CD4-positive, CD25-positive, alpha-beta regulatory T cell (primary cell): ENCODE measurements around the gene WDR54. TPM values are rescaled to one million over a fixed set of nuclear protein-coding genes. Genes with fewer than 3 reads are reported as not detected.
"Not testable (repeated sequence)": the region's sequence is repeated elsewhere in the genome, so short reads cannot be mapped to it uniquely, and the experiment has no call there.

Experiments used
- ATAC-seq, 2 donors: fragments of 150-1000 bp; cut with Tn5 transposase; one replicate each; pipeline ENCODE4 v1.10.0; 2021; ENCODE audit warnings: low read depth in 2 of 2, moderate number of reproducible peaks in 2 of 2, moderate library complexity in 1 of 2
- DNase-seq, 3 donors: peaks; one replicate each; pipeline versions ENCODE4 v3.0.0 to v3.0.0-alpha.2; 2012 to 2022; ENCODE audit warnings: mixed read lengths in 1 of 3
- H3K27ac ChIP-seq: one replicate; pipeline ENCODE4 v1.7.0; 2013; ENCODE audit warnings: mild to moderate bottlenecking, low read length; ENCODE audit not compliant: insufficient read depth, poor library complexity, severe bottlenecking
- H3K27me3 ChIP-seq: one replicate; pipeline ENCODE4 v1.7.0; 2013; ENCODE audit warnings: low read length; ENCODE audit not compliant: control insufficient read depth, insufficient read depth
- H3K36me3 ChIP-seq: one replicate; pipeline ENCODE4 v1.7.0; 2013; ENCODE audit warnings: mild to moderate bottlenecking, low read length, moderate library complexity; ENCODE audit not compliant: control insufficient read depth, insufficient read depth
- H3K4me1 ChIP-seq: 2 replicates; pipeline ENCODE4 v1.7.0; 2013; ENCODE audit warnings: mild to moderate bottlenecking, low read length; ENCODE audit not compliant: insufficient read depth, control insufficient read depth, poor library complexity, severe bottlenecking
- H3K4me3 ChIP-seq: one replicate; pipeline ENCODE4 v1.7.0; 2013; ENCODE audit warnings: low read depth, mild to moderate bottlenecking, low read length, moderate library complexity
- H3K9me3 ChIP-seq, 2 experiments: 1 replicate in 1 of 2; 2 replicates in 1 of 2; pipeline ENCODE4 v1.7.0; 2013; ENCODE audit warnings: low read length in 2 of 2, mild to moderate bottlenecking in 1 of 2, moderate library complexity in 1 of 2; ENCODE audit not compliant: control insufficient read depth in 2 of 2
- H3K27ac Mint-ChIP-seq, 3 donors: one replicate each; pipeline ENCODE4 v1.8.0; 2020 to 2022; ENCODE audit warnings: mild to moderate bottlenecking in 3 of 3, mixed read lengths in 3 of 3, moderate library complexity in 2 of 3
- H3K27me3 Mint-ChIP-seq: one replicate; pipeline ENCODE4 v1.8.0; 2022; ENCODE audit warnings: mild to moderate bottlenecking, mixed read lengths
- H3K36me3 Mint-ChIP-seq: one replicate; pipeline ENCODE4 v1.8.0; 2020; ENCODE audit warnings: mixed read lengths
- H3K4me1 Mint-ChIP-seq, 4 donors: one replicate each; pipeline ENCODE4 v1.8.0; 2020 to 2022; ENCODE audit warnings: mixed read lengths in 4 of 4, mild to moderate bottlenecking in 1 of 4
- H3K4me3 Mint-ChIP-seq, 4 donors: one replicate each; pipeline ENCODE4 v1.8.0; 2020 to 2022; ENCODE audit warnings: mild to moderate bottlenecking in 4 of 4, mixed read lengths in 4 of 4, moderate library complexity in 3 of 4
- H3K9me3 Mint-ChIP-seq, 7 donors: one replicate each; pipeline ENCODE4 v1.8.0; 2020 to 2022; ENCODE audit warnings: mixed read lengths in 7 of 7, mild to moderate bottlenecking in 3 of 7, moderate library complexity in 2 of 7
- polyA plus RNA-seq, 4 donors: library from polyadenylated mRNA; unstranded; fragments of 300-500 nt; fragmentation: Illumina TruSeq; gene quantifications; one replicate each; pipeline ENCODE4 v1.2.3, GENCODE V29; 2021
- total RNA-seq: library from RNA; stranded (reverse); gene quantifications from one replicate; pipeline ENCODE4 v1.2.3, GENCODE V29; 2022

Gene WDR54
- total and polyA plus RNA-seq, 5 donors from 2014 or later, result 18.4 to 84.3 (median 54.1) TPM

DNA sequence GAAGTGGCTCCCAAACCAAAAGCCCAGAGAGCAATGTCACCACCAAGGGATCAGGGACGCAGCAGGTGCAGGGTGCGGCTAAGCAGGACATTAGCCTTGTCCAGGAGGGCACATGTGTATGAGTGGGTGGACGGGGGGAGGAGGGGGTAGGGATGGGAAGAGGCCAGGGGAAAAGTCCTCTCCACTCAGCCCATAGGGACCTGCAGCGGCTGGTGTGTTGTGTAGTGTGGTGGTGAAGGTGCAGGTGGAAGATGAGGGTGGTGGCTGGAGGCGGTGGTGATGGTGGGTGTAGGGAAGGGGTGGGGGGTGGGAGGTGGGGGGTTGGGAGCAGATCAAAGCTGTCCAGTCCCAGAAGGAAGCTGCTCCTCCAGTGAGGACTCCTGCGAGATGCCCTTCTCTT, 3.8 kb upstream of the WDR54 start:
- no peaks in the 10 kb centered on the region for H3K36me3 ChIP-seq
- H3K4me3 Mint-ChIP-seq, result peak overlapping the region in 1 of 4 donors; percentile 75
- H3K4me3 ChIP-seq, result no peak overlapping the region
- H3K36me3 Mint-ChIP-seq, result no peaks in the 10 kb centered on the region
- H3K4me1 ChIP-seq, result peaks cover 24% of the 10 kb centered on the region
- no peak overlapping the region for H3K27ac ChIP-seq
- H3K9me3 Mint-ChIP-seq, result no peaks in the 10 kb centered on the region
- H3K4me1 Mint-ChIP-seq, result peaks cover 6 to 44% (median 16%) of the 10 kb centered on the region in 4 donors
- H3K9me3 ChIP-seq, result no peaks in the 10 kb centered on the region
- ATAC-seq (no peak), DNase-seq (no peak)
- no peak overlapping the region for H3K27ac Mint-ChIP-seq
- no peaks in the 10 kb centered on the region for H3K27me3 ChIP-seq
- H3K27me3 Mint-ChIP-seq, result peaks cover 24% of the 10 kb centered on the region

DNA sequence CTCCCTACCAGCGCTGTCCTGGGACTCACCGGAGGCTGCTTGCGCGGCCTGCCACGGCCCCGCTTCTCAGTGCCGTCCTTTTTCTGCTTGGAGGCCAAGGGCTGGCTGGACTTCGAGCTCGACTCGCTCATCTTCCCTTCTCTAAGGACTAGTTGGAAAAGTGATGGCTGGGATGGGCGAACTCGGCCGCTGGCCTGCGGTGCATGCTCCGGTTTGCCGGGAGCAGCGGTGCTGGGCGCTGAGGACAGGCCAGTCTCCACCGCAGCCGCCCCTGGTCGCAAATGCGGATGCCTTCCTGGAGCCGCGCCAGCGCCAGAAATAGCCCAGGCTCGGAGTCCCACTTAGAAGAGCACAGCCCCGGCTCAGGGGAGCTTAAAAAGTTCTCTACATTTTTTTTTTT, 3.2 kb upstream of the WDR54 start:
- DNase-seq (no peak), ATAC-seq (no peak)
- Mint-ChIP-seq H3K36me3 (no peaks in the 10 kb centered on the region), H3K4me3 (no peak overlapping the region), H3K27ac (peak overlapping the region in 1 of 3 donors; percentile 62), H3K9me3 (no peaks in the 10 kb centered on the region), H3K27me3 (peaks cover 20% of the 10 kb centered on the region), H3K4me1 (peaks cover 6 to 44% (median 16%) of the 10 kb centered on the region in 4 donors)
- no peaks in the 10 kb centered on the region for H3K27me3 ChIP-seq
- peaks cover 24% of the 10 kb centered on the region for H3K4me1 ChIP-seq
- H3K27ac ChIP-seq, result no peak overlapping the region
- no peak overlapping the region for H3K4me3 ChIP-seq
- no peaks in the 10 kb centered on the region for H3K36me3 ChIP-seq
- H3K9me3 ChIP-seq, result no peaks in the 10 kb centered on the region

DNA sequence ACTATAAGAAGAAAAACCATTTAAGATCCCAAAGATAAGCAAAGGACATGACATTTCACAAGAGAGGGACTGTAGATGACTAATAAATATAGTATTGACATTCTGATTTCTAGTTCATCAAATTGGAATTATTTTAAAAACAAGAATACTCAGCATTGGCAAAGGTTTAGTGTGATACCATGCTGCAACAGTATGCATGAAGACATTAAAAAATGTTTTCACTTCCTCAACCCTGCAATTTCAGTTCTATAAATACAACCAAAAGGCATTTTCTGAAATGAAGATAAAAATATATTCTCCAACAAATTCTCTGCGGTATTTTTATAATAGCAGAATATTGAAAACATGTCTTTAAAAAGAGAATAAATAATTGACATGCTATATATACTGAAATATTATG, 2.2 kb upstream of the WDR54 start:
- Mint-ChIP-seq H3K4me3 (peak overlapping the region in 2 of 4 donors; percentile 25 to 73), H3K36me3 (no peaks in the 10 kb centered on the region), H3K4me1 (peaks cover 6 to 37% (median 15%) of the 10 kb centered on the region in 4 donors), H3K9me3 (no peaks in the 10 kb centered on the region), H3K27ac (no peak overlapping the region), H3K27me3 (peaks cover 18% of the 10 kb centered on the region)
- Histone ChIP-seq H3K4me1 (peaks cover 24% of the 10 kb centered on the region), H3K36me3 (no peaks in the 10 kb centered on the region), H3K27ac (no peak overlapping the region), H3K9me3 (no peaks in the 10 kb centered on the region), H3K27me3 (no peaks in the 10 kb centered on the region), H3K4me3 (no peak overlapping the region)
- no peak for DNase-seq
- no peak for ATAC-seq

DNA sequence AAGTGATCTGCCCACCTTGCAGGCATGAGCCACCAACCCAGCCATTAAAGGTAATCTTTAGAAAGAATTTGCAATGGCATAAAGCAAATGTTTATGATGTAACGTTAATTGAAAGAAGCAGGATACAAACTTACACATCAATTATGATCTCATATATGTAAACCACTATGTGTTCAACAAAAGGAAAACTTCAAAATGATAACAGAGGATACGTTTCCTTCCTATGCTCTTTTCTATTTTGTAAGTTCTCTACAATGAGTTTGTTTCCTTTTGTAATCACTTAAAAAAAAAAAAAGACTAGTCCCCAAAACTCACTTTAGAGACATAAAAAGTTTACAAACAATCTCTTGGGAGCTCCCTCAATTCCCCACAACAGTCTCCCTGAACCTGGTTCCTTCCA, 1.5 kb upstream of the WDR54 start:
- ATAC-seq, result no peak
- Histone ChIP-seq H3K4me1 (peaks cover 18% of the 10 kb centered on the region), H3K36me3 (no peaks in the 10 kb centered on the region), H3K27ac (peak overlapping the region; percentile 47), H3K9me3 (no peaks in the 10 kb centered on the region), H3K27me3 (no peaks in the 10 kb centered on the region), H3K4me3 (no peak overlapping the region)
- Mint-ChIP-seq H3K4me1 (peaks cover 6 to 37% (median 15%) of the 10 kb centered on the region in 4 donors), H3K27ac (peak overlapping the region in 2 of 3 donors; percentile 85 to 99), H3K9me3 (no peaks in the 10 kb centered on the region), H3K27me3 (peaks cover 18% of the 10 kb centered on the region), H3K36me3 (no peaks in the 10 kb centered on the region), H3K4me3 (peak overlapping the region; percentile 70 to 94 (median 85))
- peak in 1 of 3 donors; percentile 26 for DNase-seq

DNA sequence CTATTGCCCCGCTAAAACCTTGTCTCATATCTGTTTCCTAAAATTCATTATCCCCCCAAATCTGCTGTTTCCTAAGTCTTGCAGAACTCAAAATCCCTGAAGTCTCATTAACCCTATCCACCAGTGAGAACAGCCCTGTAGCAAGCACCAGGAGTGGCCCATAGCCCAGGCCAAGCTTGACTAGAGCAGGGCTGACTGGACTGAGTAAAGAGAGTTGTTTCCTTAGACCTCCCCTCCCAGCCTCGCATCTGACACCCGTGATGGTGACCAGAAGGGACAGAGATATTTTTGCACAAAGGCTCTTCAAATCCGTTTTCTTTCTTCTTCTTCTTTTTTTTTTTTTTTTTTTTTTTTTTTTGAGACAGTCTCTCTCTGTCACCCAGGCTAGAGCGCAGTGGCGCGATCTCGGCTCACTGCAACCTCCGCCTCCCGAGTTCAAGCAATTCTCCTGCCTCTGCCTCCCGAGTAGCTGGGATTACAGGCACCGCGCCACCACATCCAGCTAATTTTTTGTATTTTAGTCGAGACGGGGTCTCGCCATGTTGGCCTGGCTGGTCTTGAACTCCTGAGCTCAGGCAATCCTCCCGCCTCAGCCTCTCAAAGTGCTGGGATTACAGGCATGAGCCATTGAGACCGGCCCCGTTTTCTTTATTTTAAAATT, 957 bp upstream of the WDR54 start:
- Histone ChIP-seq H3K4me3 (peak overlapping the region; percentile 86), H3K27ac (peak overlapping the region; percentile 94), H3K4me1 (peaks cover 13% of the 10 kb centered on the region)
- H3K9me3 ChIP-seq, H3K36me3 Mint-ChIP-seq, ATAC-seq, H3K36me3 ChIP-seq, H3K9me3 Mint-ChIP-seq, DNase-seq, H3K27me3 ChIP-seq: not testable (repeated sequence)
- H3K27me3 Mint-ChIP-seq, result peaks cover 18% of the 10 kb centered on the region
- H3K4me3 Mint-ChIP-seq, result peak overlapping the region; percentile 88 to 99 (median 98)
- peaks cover 6 to 33% (median 15%) of the 10 kb centered on the region in 4 donors for H3K4me1 Mint-ChIP-seq
- H3K27ac Mint-ChIP-seq, result peak overlapping the region; percentile 32 to 99 (median 94)

DNA sequence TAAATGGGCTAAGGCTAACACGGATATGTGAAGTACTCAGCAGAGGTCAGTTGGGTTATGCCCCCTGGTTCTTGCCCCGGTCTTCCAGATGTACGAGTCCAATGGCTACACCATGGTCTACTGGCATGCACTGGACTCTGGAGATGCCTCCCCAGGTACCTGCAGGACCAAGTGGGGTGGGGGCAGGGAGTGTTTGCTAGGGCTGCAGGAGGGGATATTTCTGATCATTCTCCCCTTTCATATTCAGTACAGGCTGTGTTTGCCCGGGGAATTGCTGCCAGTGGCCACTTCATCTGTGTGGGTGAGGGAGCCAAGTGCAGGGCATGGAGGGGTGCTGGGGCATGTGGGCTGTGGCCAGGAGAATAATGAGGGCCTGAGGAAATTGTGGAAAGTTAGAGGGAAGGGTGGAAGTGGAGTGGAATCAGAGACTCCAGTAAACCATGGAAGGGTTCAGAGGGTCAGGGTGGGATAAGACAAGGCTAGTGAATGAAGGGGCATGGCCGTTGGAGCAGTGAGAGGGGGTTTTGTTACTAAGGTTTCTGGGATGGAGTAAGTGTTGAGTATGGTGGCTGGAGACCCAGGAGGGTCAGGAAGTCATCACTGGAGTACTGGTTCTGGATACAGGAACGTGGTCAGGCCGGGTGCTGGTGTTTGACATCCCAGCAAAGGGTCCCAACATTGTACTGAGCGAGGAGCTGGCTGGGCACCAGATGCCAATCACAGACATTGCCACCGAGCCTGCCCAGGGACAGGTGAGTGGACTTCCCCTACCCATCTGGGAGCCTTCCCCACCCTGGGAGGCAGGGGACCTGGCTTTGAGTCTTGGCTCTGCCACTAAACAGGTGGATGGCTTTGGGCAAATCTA, 1.9 kb downstream of the WDR54 start:
- peaks cover 14% of the 10 kb centered on the region for H3K27me3 Mint-ChIP-seq
- ATAC-seq (no peak), DNase-seq (no peak)
- Histone ChIP-seq H3K27ac (no peak overlapping the region), H3K27me3 (no peaks in the 10 kb centered on the region), H3K9me3 (no peaks in the 10 kb centered on the region), H3K4me1 (peaks cover 13% of the 10 kb centered on the region), H3K4me3 (no peak overlapping the region), H3K36me3 (peaks cover 5% of the 10 kb centered on the region)
- H3K36me3 Mint-ChIP-seq, result peaks cover 9% of the 10 kb centered on the region
- H3K9me3 Mint-ChIP-seq, result no peaks in the 10 kb centered on the region
- peak overlapping the region in 2 of 3 donors; percentile 99 for H3K27ac Mint-ChIP-seq
- H3K4me3 Mint-ChIP-seq, result peak overlapping the region; percentile 88 to 99 (median 98)
- peaks cover 6 to 28% (median 15%) of the 10 kb centered on the region in 4 donors for H3K4me1 Mint-ChIP-seq

DNA sequence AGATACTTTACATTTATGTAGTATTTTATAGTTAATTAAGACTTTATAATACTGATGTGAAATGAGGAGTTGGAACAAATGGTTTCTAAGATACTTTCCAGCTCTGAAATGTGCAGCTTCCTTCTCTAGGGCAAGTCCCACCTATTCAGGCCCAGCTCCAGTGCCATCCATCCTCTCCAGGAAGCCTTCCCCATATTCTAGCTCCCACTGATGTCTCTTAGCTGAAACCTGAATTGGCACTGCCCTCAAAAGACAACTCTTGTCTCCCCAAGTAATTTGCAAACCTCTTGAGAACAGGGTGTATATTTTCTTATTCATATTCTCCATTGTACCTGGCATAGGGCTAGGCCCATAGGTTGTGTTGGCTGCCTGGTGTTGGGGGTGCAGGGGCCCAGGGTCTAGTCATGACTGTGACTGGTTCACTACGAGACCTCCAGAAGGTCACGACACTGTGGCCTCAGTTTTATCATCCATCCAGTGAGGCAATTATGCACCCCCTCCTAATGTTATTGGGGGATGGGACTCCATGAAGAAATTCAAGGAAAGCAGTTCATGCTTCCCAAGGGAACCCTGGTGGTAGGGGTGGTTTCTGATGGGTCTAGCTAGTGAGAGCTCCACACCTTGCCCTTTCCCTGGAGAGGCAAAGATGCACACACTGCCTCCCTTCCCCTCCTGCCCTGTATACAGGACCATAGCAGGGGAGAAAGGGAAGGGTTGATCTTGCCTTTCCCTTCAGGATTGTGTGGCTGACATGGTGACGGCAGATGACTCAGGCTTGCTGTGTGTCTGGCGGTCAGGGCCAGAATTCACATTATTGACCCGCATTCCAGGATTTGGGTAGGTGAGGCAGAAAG, 2.8 kb downstream of the WDR54 start:
- DNase-seq (no peak), ATAC-seq (no peak)
- no peak overlapping the region for H3K4me3 ChIP-seq
- H3K9me3 Mint-ChIP-seq, result no peaks in the 10 kb centered on the region
- peaks cover 13% of the 10 kb centered on the region for H3K4me1 ChIP-seq
- H3K36me3 Mint-ChIP-seq, result peaks cover 9% of the 10 kb centered on the region
- H3K27ac ChIP-seq, result no peak overlapping the region
- no peak overlapping the region for H3K27ac Mint-ChIP-seq
- peak overlapping the region in 2 of 4 donors; percentile 1 to 88 for H3K4me3 Mint-ChIP-seq
- H3K4me1 Mint-ChIP-seq, result peaks cover 6 to 28% (median 15%) of the 10 kb centered on the region in 4 donors
- H3K27me3 ChIP-seq, result no peaks in the 10 kb centered on the region
- peaks cover 5% of the 10 kb centered on the region for H3K36me3 ChIP-seq
- H3K27me3 Mint-ChIP-seq, result peaks cover 14% of the 10 kb centered on the region
- no peaks in the 10 kb centered on the region for H3K9me3 ChIP-seq
